ENCODE data around the gene RXFP1.

DNA sequence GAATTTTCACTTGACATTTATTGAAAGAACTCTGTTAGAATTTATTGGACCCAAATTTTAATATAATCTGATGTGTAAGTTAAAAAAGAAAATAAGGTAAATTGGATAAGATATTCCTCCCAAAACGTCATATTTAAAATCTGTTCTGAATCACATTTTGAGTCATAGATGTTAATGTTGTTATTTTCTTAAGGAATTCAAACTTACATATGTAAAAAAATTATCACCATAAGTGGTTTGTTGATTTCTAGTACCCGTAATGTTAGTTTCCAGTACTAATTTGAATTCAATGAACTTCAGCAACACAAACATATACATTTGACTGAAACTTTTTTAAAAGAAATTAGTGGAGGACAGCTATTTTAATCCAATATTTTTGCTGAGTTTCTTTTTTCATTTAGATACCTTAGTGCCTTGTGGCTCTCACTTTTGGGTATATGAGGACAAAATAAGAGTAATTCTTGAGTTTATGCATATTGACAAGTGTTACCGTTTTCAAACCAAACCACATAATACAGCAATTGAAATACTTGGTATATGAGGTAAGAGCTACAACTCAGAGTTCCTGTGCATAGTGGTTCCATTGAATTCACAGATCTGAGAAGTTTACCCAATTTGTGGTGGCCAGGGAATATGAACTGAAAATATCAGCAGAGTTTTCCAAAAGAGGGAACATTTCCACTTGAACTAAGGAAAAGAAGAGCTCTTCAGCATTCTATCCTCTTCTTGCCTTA, 78.2 kb downstream of the RXFP1 start:
- TF ChIP-seq EGR1 (IDR thresholded peaks at IDR 0.05): no peak
- no peak for TF ChIP-seq CREB1 (IDR thresholded peaks at IDR 0.05; ENCODE audit: low read depth)
- TF ChIP-seq, protein P1, sequence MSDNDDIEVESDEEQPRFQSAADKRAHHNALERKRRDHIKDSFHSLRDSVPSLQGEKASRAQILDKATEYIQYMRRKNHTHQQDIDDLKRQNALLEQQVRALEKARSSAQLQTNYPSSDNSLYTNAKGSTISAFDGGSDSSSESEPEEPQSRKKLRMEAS (IDR thresholded peaks at IDR 0.05): no peak
- no peak for TF ChIP-seq ZBTB7A (IDR thresholded peaks at IDR 0.05; ENCODE audit: low read depth)
- no peak for TF ChIP-seq YY1 (IDR thresholded peaks at IDR 0.05; ENCODE audit: low read depth)

Measured in Ishikawa (cell line).